Stimulated activated CD4-positive, alpha-beta T cell treated with anti-CD3 and anti-CD28 coated beads, Interleukin-12 subunit alpha, Interleukin-12 subunit beta, amount 100 ng/mL, for 48 hours (primary cell): ENCODE results near the gene SLC3A2.

ENCODE experiments used
- DNase-seq, 3 donors: peaks; one replicate each; pipeline ENCODE4 v3.0.0-alpha.2; 2020; ENCODE audit warnings: low read depth in 2 of 3, low spot score in 1 of 3

SLC3A2 gene

GRCh38 chr11:62880231-62880802 lies 379 bp upstream of the SLC3A2 start:
- peak; percentile 30 to 50 (median 41) for DNase-seq

GRCh38 chr11:62881579-62882430 lies 1.1 kb downstream of the SLC3A2 start:
- peak; percentile 93 to 94 (median 94) for DNase-seq

GRCh38 chr11:62882431-62882749 lies 1.7 kb downstream of the SLC3A2 start:
- no peak for DNase-seq

- no peak for DNase-seq
These were observed 2.2 kb downstream of the SLC3A2 start for GRCh38 chr11:62882788-62883501.

GRCh38 chr11:62883673-62884072 lies 3.0 kb downstream of the SLC3A2 start:
- no peak for DNase-seq

- DNase-seq, result no peak
These were observed 4.5 kb downstream of the SLC3A2 start for GRCh38 chr11:62885137-62885750.

- DNase-seq, result no peak
These were observed 7.7 kb downstream of the SLC3A2 start for GRCh38 chr11:62888406-62888805.

GRCh38 chr11:62889126-62889483 lies 8.4 kb downstream of the SLC3A2 start:
- DNase-seq, result no peak

- no peak for DNase-seq
These were observed 9.1 kb downstream of the SLC3A2 start for GRCh38 chr11:62889484-62890437.

GRCh38 chr11:62892077-62892922 lies 11.6 kb downstream of the SLC3A2 start:
- no peak for DNase-seq

GRCh38 chr11:62895501-62895900 lies 14.8 kb downstream of the SLC3A2 start:
- DNase-seq, result no peak

- no peak for DNase-seq
These were observed 15.4 kb downstream of the SLC3A2 start for GRCh38 chr11:62896049-62896448.

GRCh38 chr11:62897311-62897710 lies 16.6 kb downstream of the SLC3A2 start:
- DNase-seq, result no peak

GRCh38 chr11:62898027-62898426 lies 17.3 kb downstream of the SLC3A2 start:
- no peak for DNase-seq

GRCh38 chr11:62902932-62903331 lies 22.2 kb downstream of the SLC3A2 start:
- DNase-seq, result no peak

GRCh38 chr11:62905296-62905695 lies 24.6 kb downstream of the SLC3A2 start:
- no peak for DNase-seq

GRCh38 chr11:62905927-62906531 lies 25.3 kb downstream of the SLC3A2 start:
- peak; percentile 68 to 87 (median 70) for DNase-seq

GRCh38 chr11:62908468-62909072 lies 27.9 kb downstream of the SLC3A2 start:
- DNase-seq, result no peak
